GM12865 (cell line): ENCODE results near the gene UQCR10.

Source experiments
- DNase-seq: peaks from one replicate; pipeline ENCODE4 v3.0.0; 2010; ENCODE audit warnings: low read depth
- H3K4me3 ChIP-seq: 2 replicates; pipeline ENCODE4 v1.5.1; 2011; ENCODE audit warnings: mild to moderate bottlenecking, low read depth, low read length, control low read depth
- TF ChIP-seq, protein P1 (sequence below): IDR thresholded peaks from 2 replicates; pipeline ENCODE4 v1.5.1; 2011; ENCODE audit warnings: low read length, control low read depth, low read depth, inconsistent platforms; ENCODE audit not compliant: insufficient read depth; ENCODE audit errors: missing control alignments

The UQCR10 gene

GRCh38 chr22:29806196-29806595 is 39.0 kb downstream of the UQCR10 start:
- no peak for DNase-seq
- H3K4me3 ChIP-seq: no peak overlapping the region
- TF ChIP-seq, protein P1, sequence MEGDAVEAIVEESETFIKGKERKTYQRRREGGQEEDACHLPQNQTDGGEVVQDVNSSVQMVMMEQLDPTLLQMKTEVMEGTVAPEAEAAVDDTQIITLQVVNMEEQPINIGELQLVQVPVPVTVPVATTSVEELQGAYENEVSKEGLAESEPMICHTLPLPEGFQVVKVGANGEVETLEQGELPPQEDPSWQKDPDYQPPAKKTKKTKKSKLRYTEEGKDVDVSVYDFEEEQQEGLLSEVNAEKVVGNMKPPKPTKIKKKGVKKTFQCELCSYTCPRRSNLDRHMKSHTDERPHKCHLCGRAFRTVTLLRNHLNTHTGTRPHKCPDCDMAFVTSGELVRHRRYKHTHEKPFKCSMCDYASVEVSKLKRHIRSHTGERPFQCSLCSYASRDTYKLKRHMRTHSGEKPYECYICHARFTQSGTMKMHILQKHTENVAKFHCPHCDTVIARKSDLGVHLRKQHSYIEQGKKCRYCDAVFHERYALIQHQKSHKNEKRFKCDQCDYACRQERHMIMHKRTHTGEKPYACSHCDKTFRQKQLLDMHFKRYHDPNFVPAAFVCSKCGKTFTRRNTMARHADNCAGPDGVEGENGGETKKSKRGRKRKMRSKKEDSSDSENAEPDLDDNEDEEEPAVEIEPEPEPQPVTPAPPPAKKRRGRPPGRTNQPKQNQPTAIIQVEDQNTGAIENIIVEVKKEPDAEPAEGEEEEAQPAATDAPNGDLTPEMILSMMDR: no peak

DNA sequence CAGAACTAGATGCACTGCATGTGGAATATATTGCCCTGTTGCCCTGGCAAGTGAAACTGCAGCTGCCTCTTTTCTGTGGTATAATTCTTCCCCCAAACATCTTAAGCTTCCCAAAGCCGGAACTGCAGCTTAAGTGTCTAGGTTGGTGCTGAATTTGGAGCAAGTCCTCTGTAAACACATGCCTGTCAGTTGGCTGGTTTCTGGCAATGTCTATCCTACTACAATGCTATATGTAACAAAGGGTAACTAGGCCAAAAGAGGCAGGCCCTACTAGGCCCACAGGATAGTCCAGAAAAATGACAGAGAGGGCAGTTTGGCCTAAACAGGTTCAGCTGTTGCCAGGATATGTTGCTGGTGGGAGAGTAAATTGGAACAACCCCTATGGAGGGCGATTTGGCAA is 43.0 kb downstream of the UQCR10 start:
- H3K4me3 ChIP-seq: no peak overlapping the region
- TF ChIP-seq, protein P1: no peak
- DNase-seq: no peak

DNA sequence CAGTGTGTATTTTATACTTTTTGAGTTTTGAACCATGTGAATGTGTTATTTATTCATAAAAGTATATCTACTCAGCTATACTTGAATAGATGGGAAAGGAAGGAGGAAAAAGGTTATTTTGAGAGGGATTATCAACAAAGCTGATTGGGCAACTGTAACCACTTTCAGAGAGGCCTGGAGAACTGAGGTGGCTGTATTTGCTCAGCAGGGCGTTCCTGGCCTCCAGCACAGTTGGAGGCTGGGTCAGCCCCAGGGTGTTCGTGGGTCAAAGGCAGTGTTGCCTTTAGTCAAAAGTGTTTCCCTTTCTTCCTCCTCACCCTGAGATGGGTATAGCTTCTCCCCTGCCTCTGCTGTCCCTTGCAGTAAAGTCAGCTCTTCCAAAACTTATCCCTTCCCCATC is 44.2 kb downstream of the UQCR10 start:
- TF ChIP-seq, protein P1: no peak
- no peak for DNase-seq

GRCh38 chr22:29813126-29813525 is 46.0 kb downstream of the UQCR10 start:
- no peak for DNase-seq
- TF ChIP-seq, protein P1: no peak
- no peak overlapping the region for H3K4me3 ChIP-seq

More for the DNA sequence above, 44.2 kb downstream of the UQCR10 start:
- H3K4me3 ChIP-seq: no peak overlapping the region

GRCh38 chr22:29813563-29813962 is 46.4 kb downstream of the UQCR10 start:
- H3K4me3 ChIP-seq: no peak overlapping the region
- TF ChIP-seq, protein P1: no peak
- no peak for DNase-seq

DNA sequence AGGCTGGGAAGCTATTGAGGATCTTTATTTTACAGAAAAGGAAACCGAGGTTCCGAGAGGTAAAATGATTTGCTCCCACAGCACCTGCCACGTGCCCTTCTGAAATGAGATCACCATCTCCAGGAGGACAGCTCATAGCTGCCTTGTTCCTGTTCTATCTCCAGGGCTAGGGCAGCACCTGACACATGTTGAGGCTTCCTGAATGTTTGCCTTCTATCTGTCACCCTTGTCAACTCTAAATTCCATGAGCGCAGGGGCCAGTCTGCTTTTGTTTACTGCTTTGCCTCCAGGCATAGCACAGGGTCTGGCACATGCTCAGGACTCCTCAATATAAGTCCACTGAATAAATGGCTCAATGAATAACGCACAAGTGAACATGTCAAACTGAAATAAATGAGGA is 46.8 kb downstream of the UQCR10 start:
- TF ChIP-seq, protein P1: no peak
- DNase-seq: no peak
- H3K4me3 ChIP-seq: no peak overlapping the region

- no peak overlapping the region for H3K4me3 ChIP-seq
- TF ChIP-seq, protein P1: no peak
- no peak for DNase-seq
These were observed 48.4 kb downstream of the UQCR10 start for GRCh38 chr22:29815580-29815979.
